HepG2 (cell line): ENCODE data around the gene NDOR1. TPM values are rescaled to one million over a fixed set of nuclear protein-coding genes. Genes with fewer than 3 reads are reported as not detected.
A peak's percentile ranks its signal among the peaks of the same experiment; 100 is the strongest.

Experiments used
- ATAC-seq: fragments of 200-7000 bp; cut with Tn5 transposase; 3 replicates; pipeline ENCODE4 v1.9.1; 2020; ENCODE audit warnings: mild to moderate bottlenecking, moderate library complexity
- BruUV-seq: library from RNA; stranded (reverse); fragments of 400-500 nt; replicated peaks from 2 replicates; lab custom pipeline; 2021; lab: Mats Ljungman, UMichigan
- CTCF ChIA-PET: fragments of 300-600 bp; formaldehyde crosslinking; extraction: SDS; loops from one replicate; lab custom pipeline; 2021; ENCODE audit warnings: low total read pairs, inconsistent platforms, low intra/inter-chr PET ratio; lab: Yijun Ruan, JAX
- POLR2A ChIA-PET: fragments of 350-600 bp; sonication (Branson Sonifier 250); formaldehyde crosslinking; loops from one replicate; lab custom pipeline; 2020; ENCODE audit warnings: antibody characterized with exemption, inconsistent platforms; lab: Yijun Ruan, JAX
- DNase-seq: peaks from one replicate; pipeline ENCODE4 v3.0.0-alpha.2; 2015; ENCODE audit warnings: low spot score
- FAIRE-seq: peaks from 3 replicates; lab custom pipeline; 2011; peaks lifted over from hg19 to GRCh38; lab: Jason Lieb, UNC
- H2AFZ ChIP-seq: one replicate; pipeline ENCODE4 v1.6.1; 2011; ENCODE audit warnings: low read length, inconsistent platforms
- H3K27ac ChIP-seq: fragments of 300-600 bp; 3 replicates; pipeline ENCODE4 v1.8.0; 2011; ENCODE audit warnings: mixed run types, mild to moderate bottlenecking, mixed read lengths, low read length, inconsistent platforms; ENCODE audit not compliant: insufficient read depth; ENCODE audit errors: extremely low read length
- H3K27me3 ChIP-seq, 2 experiments: fragments of 200-600 bp in 1 of 2; 2 replicates in 1 of 2; 3 replicates in 1 of 2; pipeline versions ENCODE4 v1.6.0 to v1.8.0; 2011; ENCODE audit warnings: low read length in 2 of 2, mild to moderate bottlenecking in 2 of 2, moderate library complexity in 2 of 2, inconsistent platforms in 1 of 2; ENCODE audit not compliant: insufficient read depth in 2 of 2, control insufficient read depth in 1 of 2
- H3K36me3 ChIP-seq, 2 experiments: fragments of 200-600 bp in 1 of 2; replicated peaks in 1 of 2; 2 replicates in 1 of 2; 3 replicates in 1 of 2; pipeline versions ENCODE4 v1.5.1 to v1.8.0; 2011; ENCODE audit warnings: low read length in 2 of 2, inconsistent platforms in 1 of 2; ENCODE audit not compliant: insufficient read depth in 2 of 2, control insufficient read depth in 1 of 2
- H3K4me1 ChIP-seq: 2 replicates; pipeline ENCODE4 v1.5.1; 2012; ENCODE audit warnings: low read length, inconsistent platforms; ENCODE audit not compliant: insufficient read depth
- H3K4me2 ChIP-seq: 2 replicates; pipeline ENCODE4 v1.6.0; 2011; ENCODE audit warnings: low read depth, low read length, inconsistent platforms
- H3K4me3 ChIP-seq, 3 experiments: fragments of 200-600 bp in 1 of 3; sonication (generic), shearing (Covaris generic) in 1 of 3; replicated peaks in 1 of 3; 2 replicates each; pipeline ENCODE4 v1.5.1; 2011 to 2016; ENCODE audit warnings: low read length in 3 of 3, inconsistent platforms in 2 of 3, low read depth in 2 of 3, mild to moderate bottlenecking in 2 of 3, control low read depth in 1 of 3, mixed read lengths in 1 of 3; ENCODE audit not compliant: insufficient read depth in 1 of 3
- H3K79me2 ChIP-seq: one replicate; pipeline ENCODE4 v1.6.1; 2011; ENCODE audit warnings: low read length, inconsistent platforms; ENCODE audit not compliant: insufficient read depth
- H3K9ac ChIP-seq: 2 replicates; pipeline ENCODE4 v1.6.0; 2011; ENCODE audit warnings: mild to moderate bottlenecking, low read depth, low read length, inconsistent platforms; ENCODE audit not compliant: insufficient read depth
- H3K9me3 ChIP-seq: 2 replicates; pipeline ENCODE4 v1.5.1; 2012; ENCODE audit warnings: mild to moderate bottlenecking, low read length
- H4K20me1 ChIP-seq: 2 replicates; pipeline ENCODE4 v1.6.0; 2011; ENCODE audit warnings: inconsistent platforms, mild to moderate bottlenecking, low read length, moderate library complexity; ENCODE audit not compliant: insufficient read depth
- AGO2 ChIP-seq: fragments of 200-400 bp; formaldehyde crosslinking; optimal IDR thresholded peaks from 2 replicates; pipeline ENCODE3; 2017; ENCODE audit warnings: mild to moderate bottlenecking, low read depth, low read length, moderate library complexity
- HCFC1 ChIP-seq: fragments of 150-350 bp; IDR thresholded peaks from 2 replicates; pipeline ENCODE4 v1.6.1; 2014; ENCODE audit warnings: low read depth, low read length
- PITX1 ChIP-seq: sonication (generic); formaldehyde crosslinking; IDR thresholded peaks from 2 replicates; pipeline ENCODE4 v1.5.1; 2020; ENCODE audit warnings: mild to moderate bottlenecking, missing genetic modification reagents
- WGBS: methylation state at CpG from one replicate; pipeline ENCODE4 v1.1.6; 2017; ENCODE audit warnings: low lambda C conversion rate; 5-methylcytosine and 5-hydroxymethylcytosine counted together
- in situ Hi-C: cut with HindIII; loops from 2 replicates; pipeline ENCODE4 v1.10.0; 2017; ENCODE audit warnings: low pct_unique_long_range_greater_than_20kb; ENCODE audit not compliant: extremely low pct_ligation_motif_present
- intact Hi-C: fragments of 100-400 bp; cut with micrococcal nuclease; formaldehyde crosslinking; loops from one replicate; pipeline ENCODE4 v1.10.0; 2022; ENCODE audit not compliant: unreplicated experiment
- polyA plus RNA-seq, 8 experiments: library from polyadenylated mRNA; depleted of rRNA in 3 of 8; stranded (reverse) in 7 of 8; unstranded in 1 of 8; fragments of >200 nt; fragmentation: Illumina TruSeq in 4 of 8; extraction: Trizol in 4 of 8; gene quantifications; 2 replicates each; pipeline versions ENCODE4 v1.2.1 to v1.2.3, GENCODE V29; 2011 to 2016; ENCODE audit warnings: low read depth in 4 of 8, missing spikeins in 1 of 8, mixed read lengths in 1 of 8; ENCODE audit not compliant: insufficient read depth in 1 of 8
- total RNA-seq, 5 experiments: library from RNA; depleted of rRNA; stranded (reverse); fragments of >200 nt; fragmentation: Illumina TruSeq; extraction: Trizol; gene quantifications; 2 replicates each; pipeline ENCODE4 v1.2.3, GENCODE V29; 2016; ENCODE audit warnings: low read depth in 1 of 5
- TF ChIP-seq, protein P1 (sequence below): sonication (generic); formaldehyde crosslinking; IDR thresholded peaks from 2 replicates; pipeline ENCODE4 v1.4.0; 2020; ENCODE audit warnings: mild to moderate bottlenecking, low read depth, missing genetic modification reagents
- TF ChIP-seq, protein P2 (sequence below): sonication (generic); formaldehyde crosslinking; IDR thresholded peaks from 2 replicates; pipeline ENCODE4 v1.4.0; 2020; ENCODE audit warnings: missing genetic modification reagents, mild to moderate bottlenecking, borderline replicate concordance

The NDOR1 gene
- total and polyA plus RNA-seq, 2 of the 13 experiments (the other 11 are each of a cell fraction or from before 2014, with no cell fraction given), result 3.6 to 8.7 TPM

DNA sequence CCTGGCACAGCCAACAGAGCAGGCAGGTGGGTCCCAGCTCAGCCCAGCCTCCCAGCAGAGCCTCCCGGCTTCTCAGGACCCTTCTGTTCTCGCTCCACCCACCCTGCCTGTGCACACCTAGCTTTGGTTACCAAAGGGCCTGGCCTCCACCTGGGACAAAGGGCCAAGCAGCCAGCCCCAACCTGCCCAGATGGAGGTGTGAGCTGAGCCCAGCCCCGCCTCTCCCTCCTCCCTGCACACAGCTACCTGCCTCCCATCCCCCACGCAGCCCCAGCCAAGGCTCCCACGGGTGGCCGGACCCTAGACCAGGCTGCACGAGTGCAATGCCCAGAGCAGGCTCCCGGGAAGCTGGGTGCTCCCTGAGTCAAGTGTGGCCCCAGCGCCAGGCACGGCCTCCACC, 10.6 kb upstream of the NDOR1 start:
- intact Hi-C loops (no loop called here), in situ Hi-C loops (no loop called here)
- Histone ChIP-seq H3K9me3 (no peaks in the 10 kb centered on the region), H4K20me1 (no peaks in the 10 kb centered on the region; the same call in 1 of the 2 replicates), H3K4me3 (peak overlapping the region in 1 of 3 experiments; percentile 57; a peak in 2 of 6 replicates), H2AFZ (no peak overlapping the region), H3K79me2 (peaks cover 48% of the 10 kb centered on the region), H3K4me2 (peak overlapping the region; percentile 90; the same call in 1 of the 2 replicates), H3K4me1 (peaks cover 52% of the 10 kb centered on the region), H3K27ac (no peak overlapping the region), H3K27me3 (no peaks in the 10 kb centered on the region), H3K9ac (peak overlapping the region; percentile 3; the same call in 1 of the 2 replicates), H3K36me3 (peaks cover 8 to 14% of the 10 kb centered on the region in 2 experiments; a peak in 3 of 5 replicates)
- CTCF ChIA-PET, result no interaction called here
- no peak for DNase-seq
- WGBS, result 58% methylated on average over 6 of the region's 10 CpGs
- POLR2A ChIA-PET, result interaction anchor here (1.0 to 1.4 kb wide), 2 partner anchors 42 to 65 kb away, joined by 3 read pairs; no protein-coding TSS in a partner anchor
- no peak for FAIRE-seq
- no TSS peak for BruUV-seq
- ATAC-seq, result no peak
- TF ChIP-seq HCFC1 (no peak), AGO2 (peak; percentile 16), PITX1 (CRISPR knock-in tag) (no peak)
- TF ChIP-seq, protein P1, sequence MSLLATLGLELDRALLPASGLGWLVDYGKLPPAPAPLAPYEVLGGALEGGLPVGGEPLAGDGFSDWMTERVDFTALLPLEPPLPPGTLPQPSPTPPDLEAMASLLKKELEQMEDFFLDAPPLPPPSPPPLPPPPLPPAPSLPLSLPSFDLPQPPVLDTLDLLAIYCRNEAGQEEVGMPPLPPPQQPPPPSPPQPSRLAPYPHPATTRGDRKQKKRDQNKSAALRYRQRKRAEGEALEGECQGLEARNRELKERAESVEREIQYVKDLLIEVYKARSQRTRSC (CRISPR knock-in tag), result no peak
- TF ChIP-seq, protein P2, sequence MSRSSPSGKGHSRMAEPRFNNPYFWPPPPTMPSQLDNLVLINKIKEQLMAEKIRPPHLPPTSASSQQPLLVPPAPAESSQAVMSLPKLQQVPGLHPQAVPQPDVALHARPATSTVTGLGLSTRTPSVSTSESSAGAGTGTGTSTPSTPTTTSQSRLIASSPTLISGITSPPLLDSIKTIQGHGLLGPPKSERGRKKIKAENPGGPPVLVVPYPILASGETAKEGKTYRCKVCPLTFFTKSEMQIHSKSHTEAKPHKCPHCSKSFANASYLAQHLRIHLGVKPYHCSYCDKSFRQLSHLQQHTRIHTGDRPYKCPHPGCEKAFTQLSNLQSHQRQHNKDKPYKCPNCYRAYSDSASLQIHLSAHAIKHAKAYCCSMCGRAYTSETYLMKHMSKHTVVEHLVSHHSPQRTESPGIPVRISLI (CRISPR knock-in tag), result no peak
